ENCODE measurements around the gene GJB6.
A peak's percentile ranks its signal among the peaks of the same experiment; 100 is the strongest.
"Not testable (repeated sequence)": the region's sequence is repeated elsewhere in the genome, so short reads cannot be mapped to it uniquely, and the experiment has no call there.

The GJB6 gene

DNA sequence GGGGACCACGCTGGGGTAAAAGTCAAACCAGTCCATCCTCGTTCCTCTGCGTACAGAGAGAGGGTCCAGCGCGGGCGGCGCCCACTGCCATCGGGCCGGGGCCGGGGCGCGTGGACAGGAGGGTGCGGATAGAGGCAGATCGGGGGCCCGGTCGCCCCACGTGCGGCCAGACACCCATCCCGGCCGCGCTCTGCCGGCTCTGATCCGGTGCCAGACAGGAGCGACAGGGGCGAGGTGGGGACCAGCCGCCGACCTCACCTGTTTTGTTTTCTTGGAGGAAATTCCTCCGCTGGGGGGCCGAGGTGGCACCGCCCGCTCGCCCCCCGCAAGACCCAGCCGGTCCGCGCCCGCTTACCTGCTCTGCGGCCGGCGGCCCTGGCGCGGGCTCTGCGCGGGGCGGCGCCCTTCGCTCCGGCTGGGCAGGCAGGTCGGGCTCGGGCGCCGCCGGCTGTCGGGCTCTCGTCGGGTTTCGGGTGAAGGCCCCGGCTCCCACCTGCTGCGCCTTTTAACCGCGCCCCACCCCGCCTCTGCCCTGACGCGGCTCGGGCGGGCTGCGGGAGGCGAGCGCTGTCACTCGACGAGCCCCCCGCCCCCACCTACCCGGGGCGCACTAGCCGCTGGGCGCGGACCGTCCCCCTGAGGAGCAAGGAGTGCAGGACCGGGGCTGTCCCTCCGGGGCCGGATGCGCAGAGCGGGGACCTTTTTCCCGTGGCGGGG is at the start of gene GJB6:
GJB6 (minus strand) TSS at position 481 of the 717 bp plus-strand sequence. CDS start 8,839 bp downstream, outside the sequence.
- peak; percentile 4 for DNase-seq

DNA sequence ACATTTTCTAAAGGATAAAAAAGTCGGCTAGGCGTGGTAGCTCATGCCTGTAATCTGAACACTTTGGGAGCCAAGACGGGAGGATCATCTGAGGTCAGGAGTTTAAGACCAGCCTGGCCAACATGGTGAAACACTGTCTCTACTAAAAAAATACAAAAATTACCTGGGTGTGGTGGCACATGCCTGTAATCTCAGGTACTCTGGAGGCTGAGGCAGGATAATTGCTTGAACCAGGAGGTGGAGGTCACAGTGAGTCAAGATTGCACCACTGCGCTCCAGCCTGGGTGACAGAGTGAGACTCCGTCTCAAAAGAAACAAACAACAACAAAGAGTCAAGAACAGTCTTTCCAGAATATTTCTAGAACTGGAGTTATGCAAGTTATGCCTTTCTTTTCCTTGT is 44.8 kb upstream of the GJB6 start:
- not testable (repeated sequence) for DNase-seq

DNA sequence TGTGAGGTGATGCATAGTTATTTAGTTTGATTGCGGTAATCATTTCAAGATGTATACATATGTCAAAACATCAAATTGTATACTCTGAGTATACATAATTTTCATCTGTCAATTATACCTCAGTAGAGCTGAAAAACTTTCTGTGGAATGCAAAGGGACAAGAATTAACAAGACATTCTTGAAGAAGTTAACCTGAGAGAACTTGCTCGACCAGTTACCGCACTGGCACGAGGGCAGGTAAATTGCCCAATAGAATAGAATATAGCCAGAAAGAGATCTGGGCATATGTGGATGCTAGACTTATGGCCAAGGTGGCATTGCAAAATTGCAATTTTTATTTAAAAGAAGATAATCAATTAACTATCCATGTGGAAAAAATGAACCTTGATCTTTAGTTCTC is 42.3 kb upstream of the GJB6 start:
- DNase-seq: no peak

- DNase-seq: no peak
These were observed 40.6 kb upstream of the GJB6 start for GRCh38 chr13:20272588-20273171.

DNA sequence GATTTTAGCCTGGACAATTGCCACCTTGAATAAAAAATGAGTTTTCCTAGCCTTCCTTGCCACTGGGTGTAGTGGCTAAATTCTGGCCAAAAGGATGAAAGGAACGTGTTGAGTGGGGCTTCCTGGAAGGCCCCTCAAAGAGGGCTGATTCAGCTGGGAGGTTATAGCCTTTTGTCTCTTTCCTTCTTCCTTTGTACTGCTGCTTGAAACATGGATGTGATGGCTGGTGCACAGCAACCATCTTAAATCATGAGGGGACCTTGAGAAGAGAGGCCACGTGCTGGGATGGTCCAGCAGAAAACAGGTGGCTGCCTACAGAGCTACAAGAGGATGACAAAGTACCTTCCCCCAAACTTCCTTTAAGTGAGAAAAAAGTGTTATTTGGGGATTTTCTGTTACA is 40.0 kb upstream of the GJB6 start:
- no peak for DNase-seq

- no peak for DNase-seq
These were observed 39.3 kb upstream of the GJB6 start for GRCh38 chr13:20271441-20271840.

DNA sequence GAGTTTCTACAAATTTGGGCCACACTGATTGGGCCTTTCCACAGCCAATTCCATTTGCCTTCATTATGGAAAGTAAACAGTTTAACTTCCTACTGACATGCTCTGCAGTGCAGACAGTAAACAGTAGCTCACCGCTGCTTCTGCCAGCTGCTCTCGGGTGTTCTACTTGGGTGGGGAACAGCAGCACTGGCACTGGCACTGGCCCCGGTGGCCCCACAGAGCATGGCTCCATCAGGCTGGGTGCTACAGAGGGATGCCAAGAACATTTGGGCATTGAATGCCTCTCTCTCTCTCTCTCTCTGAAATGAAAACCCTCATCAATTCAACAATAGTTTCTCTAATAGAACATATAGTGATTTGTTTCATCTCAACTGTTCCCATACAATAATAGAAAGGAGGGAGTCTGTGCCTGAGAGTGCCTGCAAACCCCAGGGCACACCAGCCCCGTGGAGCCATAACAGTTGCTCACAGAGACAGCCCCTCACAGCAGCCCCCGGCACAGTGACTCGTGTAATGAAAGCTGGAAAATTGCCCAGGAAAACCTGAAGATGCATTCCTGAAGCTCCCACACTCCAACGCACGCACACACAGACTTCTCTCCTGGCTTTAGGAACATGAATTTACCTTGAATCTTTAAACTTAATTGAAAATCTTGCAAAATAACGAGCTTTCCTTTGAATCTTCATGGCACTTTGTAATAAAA is 38.2 kb upstream of the GJB6 start:
- no peak for DNase-seq

GRCh38 chr13:20264271-20265018 is 32.3 kb upstream of the GJB6 start:
- DNase-seq: no peak

DNA sequence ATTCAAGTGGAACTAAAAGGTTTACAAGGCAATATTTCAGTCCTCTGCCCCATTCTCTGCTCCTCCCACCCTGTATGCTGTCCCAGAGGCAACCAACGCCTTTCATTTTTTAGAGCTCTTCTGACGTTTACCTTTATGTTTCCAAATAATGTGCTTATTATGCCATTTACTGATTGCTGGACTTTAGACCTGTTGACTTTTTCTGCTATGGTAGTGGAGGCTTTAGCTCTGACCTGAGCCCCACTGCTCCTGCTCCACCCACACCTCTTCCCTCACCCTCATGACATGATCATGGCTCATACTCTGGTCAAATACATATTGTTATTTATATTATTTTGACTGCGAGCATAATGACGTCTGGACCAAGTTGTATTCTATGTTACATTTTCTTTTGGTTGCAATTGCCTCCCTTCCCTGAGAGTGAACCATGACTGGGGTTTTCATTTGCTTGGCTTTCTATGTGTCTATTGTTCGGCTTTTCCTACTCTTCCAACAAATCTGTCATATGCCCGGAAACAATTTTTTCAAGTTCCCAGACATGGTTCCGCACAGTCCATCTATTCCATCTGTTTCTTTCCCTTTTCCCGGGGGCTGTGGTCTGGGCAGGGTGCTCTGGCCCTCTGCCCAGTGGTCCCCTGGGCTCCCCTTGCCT is 31.4 kb upstream of the GJB6 start:
- DNase-seq: no peak

DNA sequence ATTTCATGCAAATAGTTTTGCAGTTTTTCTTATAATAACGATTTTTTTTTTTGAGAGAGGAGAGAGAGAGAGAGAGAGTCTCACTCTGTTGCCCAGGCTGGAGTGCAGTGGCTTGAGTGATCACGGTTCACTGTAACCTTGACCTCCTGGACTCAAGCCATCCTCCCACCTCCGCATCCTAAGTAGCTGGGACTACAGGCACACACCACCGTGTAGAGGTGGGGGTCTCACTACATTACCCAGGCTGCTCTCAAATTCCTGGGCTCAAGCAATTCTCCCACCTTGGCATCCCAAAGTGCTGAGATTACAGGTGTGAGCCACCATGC is 26.8 kb upstream of the GJB6 start:
- DNase-seq: no peak

- no peak for DNase-seq
These were observed 26.3 kb upstream of the GJB6 start for GRCh38 chr13:20258208-20258962.

DNA sequence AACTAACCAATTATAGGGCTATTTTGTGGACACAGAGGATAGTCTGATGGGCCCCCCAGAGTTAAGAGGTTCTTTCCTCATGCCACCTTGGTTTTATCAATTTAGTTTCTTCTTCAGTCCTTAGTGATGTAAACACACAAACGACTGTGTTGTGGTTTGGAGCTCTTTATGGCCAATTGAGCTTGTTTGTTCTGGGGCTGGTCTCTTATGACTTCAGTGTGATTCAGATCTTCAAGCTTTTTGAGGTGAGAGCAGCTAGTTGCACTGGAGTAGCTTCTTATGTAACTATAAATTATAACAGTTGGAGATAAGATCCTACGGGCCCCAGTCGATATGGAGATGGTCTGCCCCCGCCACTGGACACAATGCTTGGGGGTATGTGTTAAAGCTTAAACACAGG is 22.0 kb upstream of the GJB6 start:
- DNase-seq: no peak

GRCh38 chr13:20249913-20250312 is 17.8 kb upstream of the GJB6 start:
- DNase-seq: no peak

DNA sequence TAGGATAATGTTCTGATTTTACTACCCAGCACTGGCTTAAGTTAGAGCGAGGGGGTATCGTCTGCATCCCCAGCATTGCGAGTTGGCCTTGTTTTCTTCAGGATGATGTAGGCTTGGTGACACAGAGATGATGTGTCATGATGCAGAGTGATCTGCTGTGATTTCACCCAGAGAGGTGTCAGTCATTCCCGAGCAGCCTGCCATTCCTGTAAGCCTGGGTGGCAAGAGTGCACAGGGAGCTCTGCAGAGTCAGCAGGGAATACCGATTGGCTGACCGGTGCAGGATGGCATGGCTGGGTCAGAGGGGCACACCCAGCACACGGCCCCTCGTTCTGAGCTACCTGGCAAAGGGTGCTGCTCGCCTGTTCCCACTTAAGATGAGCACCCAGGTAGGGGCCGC is 15.8 kb upstream of the GJB6 start:
- DNase-seq: no peak

GRCh38 chr13:20247403-20247802 is 15.3 kb upstream of the GJB6 start:
- no peak for DNase-seq

DNA sequence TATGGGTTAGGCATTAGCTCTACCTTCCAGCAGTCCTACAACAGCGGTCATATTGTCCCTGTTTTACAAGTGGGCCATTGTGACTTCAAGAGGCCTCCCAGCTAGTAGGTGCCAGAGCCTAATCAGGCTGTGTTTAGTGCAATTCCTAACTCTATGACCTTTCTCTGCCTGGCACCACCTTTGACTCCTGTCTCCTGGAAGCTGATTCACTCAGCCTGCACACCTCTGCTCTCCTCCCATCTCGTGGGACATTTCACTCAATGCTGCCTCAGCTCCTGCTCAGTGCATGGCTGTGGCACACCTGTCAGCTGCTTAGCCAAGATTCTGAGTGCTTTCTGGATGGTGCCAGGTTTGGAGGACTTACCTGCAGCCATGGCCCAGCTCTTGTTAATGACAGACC is 9.5 kb upstream of the GJB6 start:
- no peak for DNase-seq

DNA sequence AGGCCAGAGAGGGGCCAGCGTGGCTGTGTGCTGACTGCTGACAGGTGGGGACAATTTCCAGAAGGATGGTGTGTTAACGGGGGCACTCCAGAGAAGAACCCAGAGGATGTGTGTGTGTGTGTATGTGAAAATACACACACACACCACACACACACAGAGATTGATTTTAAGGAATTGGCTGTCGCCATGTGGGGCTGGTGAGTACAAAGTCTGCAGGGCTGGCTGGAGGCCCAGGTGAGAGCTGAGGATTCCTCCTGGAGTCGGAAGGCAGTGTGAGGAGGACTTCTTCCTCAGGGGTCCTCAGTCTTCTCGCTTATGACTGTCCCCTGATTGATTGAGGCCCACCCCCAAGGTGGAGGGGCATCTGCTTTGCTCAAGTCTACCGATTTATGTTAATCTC is 7.6 kb upstream of the GJB6 start:
- no peak for DNase-seq

DNA sequence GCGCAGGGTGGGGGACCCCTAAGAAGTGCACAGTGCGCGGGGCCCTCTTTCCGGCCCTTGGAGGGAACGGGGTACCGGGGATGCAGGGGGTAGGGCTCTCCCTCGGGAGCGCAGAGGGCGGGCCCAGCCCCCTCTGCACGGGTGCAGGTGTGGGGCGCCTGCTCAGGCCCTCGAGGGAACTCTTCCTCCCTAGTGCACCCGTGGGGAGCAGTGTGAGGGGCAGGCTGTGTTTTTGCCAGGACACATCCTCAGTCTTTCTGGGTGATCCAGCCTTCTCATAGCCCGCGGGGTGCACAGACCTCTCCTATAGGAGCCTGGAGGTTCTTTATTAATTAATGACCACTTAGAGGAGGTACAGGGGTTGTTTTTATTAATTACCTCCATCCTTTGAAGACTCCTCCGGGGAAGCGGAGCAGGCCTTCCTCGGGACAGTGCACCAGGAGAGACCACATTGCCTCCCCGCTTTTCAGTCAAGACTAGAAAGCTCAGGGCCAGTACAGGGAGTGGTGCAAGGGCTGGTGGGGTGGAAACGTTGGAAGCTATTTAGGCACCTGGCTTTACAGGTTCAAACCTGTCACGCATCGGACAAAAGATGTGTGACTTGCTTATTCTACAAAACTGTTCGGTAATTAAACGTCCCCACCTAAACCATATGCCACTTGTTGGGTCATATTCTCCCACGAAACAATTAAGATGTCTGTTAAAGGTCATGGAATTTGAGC is 598 bp upstream of the GJB6 start:
- no peak for DNase-seq

DNA sequence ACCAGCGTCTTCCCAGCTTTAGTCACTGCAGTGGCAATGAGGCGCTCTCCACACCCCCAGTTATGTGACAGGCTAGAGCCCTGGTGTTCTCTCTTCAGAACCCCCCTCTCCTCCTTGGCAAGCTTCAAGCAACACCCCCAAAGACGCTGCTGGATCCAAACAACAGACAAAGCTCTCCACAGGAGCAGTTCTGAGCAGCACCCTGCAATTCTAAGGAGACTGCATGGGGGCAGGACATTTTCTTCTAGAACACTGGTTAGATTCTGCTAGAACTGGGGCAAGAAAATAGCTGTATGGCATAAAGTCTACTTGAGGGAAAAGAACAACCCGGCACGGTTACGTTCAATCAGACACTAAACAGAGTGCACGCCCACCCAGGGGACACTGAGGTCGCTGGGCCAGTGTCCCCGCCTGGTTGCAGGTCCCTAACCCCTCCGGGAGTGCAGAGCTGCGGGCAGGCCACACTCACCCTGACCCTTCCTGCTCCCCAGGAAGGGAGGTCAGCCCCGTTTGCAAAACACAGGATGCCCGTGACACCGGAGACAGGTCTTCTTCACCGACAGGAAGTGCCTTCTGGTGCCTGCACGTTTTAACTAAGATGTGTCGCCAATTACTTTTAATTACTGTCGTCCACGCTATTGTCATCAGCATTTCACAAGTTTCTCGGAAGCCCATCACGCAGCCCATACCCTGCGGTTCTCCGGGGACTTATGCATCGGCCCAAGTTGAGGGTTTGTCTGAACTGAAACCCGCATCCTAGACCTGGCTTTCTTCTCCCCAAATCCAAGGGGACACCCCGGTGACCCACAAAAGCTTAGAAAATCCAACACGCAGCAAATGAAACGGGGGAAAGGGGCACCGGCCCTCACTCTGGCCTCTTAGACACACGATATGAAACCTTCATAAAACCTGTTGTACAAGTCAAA is 943 bp downstream of the GJB6 start:
- no peak for DNase-seq

- no peak for DNase-seq
These were observed 4.4 kb downstream of the GJB6 start for GRCh38 chr13:20227730-20228129.

DNA sequence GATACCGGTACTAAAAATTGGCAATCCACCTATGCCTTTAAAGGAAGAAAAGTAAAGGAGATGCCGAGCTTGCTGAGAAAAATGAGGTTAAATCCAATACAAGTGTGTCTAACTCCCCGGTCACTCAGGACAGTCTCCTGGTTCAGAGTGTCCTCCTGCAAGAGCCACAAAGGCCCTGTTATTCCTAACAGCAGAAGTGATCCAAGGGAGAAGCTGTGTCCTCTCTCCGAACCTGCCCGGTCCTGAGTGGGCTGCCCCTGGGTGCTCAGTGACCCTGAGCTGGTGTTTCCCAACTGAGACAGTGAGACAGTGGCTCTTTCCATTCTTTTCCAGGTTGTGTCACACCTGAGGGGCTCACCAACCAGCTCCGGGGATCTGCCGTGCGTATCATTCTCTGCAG is 4.8 kb downstream of the GJB6 start:
- no peak for DNase-seq

Measured in NCI-H69 (cell line).